Left lung (tissue), 10 donors: ENCODE data around the gene CTIF. TPM values are rescaled to one million over a fixed set of nuclear protein-coding genes. Genes with fewer than 3 reads are reported as not detected.

Source experiments
- ATAC-seq: fragments of 200-7000 bp; cut with Tn5 transposase; one replicate; pipeline ENCODE4 v1.9.1; 2020; ENCODE audit warnings: moderate library complexity
- DNase-seq, 4 donors: peaks; one replicate each; pipeline ENCODE4 v3.0.0-alpha.2; 2013 to 2020
- H3K27ac ChIP-seq, 2 donors: fragments of 200-600 bp; sonication (generic) in 1 of 2; one replicate each; pipeline versions ENCODE4 v1.5.0 to v1.8.0; 2020 to 2021
- H3K27me3 ChIP-seq, 2 donors: fragments of 200-600 bp; sonication (generic) in 1 of 2; one replicate each; pipeline versions ENCODE4 v1.5.0 to v1.8.0; 2020 to 2021
- H3K36me3 ChIP-seq, 2 donors: fragments of 200-600 bp; sonication (generic) in 1 of 2; one replicate each; pipeline versions ENCODE4 v1.5.0 to v1.8.0; 2020 to 2021
- H3K4me1 ChIP-seq, 2 donors: fragments of 200-600 bp; one replicate each; pipeline ENCODE4 v1.8.0; 2021
- H3K4me3 ChIP-seq, 2 donors: fragments of 200-600 bp; sonication (generic) in 1 of 2; one replicate each; pipeline versions ENCODE4 v1.5.0 to v1.8.0; 2020 to 2021; ENCODE audit warnings: mild to moderate bottlenecking in 1 of 2
- H3K9me3 ChIP-seq, 2 donors: fragments of 200-600 bp; sonication (generic) in 1 of 2; one replicate each; pipeline versions ENCODE4 v1.5.0 to v1.8.0; 2020 to 2021
- CTCF ChIP-seq, 2 donors: fragments of 200-600 bp; sonication (generic) in 1 of 2; IDR thresholded peaks; one replicate each; pipeline versions ENCODE4 v1.5.0 to v1.8.0; 2021; ENCODE audit warnings: antibody characterized with exemption in 2 of 2
- intact Hi-C, 2 donors: fragments of 100-400 bp; cut with DNase I; formaldehyde crosslinking; loops; one replicate each; pipeline versions ENCODE4 v1.11.2 to v1.14.2; 2022
- polyA plus RNA-seq, 6 donors: library from polyadenylated mRNA; unstranded; fragments of 120-200 nt; gene quantifications; one replicate each; pipeline ENCODE4 v1.2.1, GENCODE V29; 2013; ENCODE audit not compliant: insufficient read length in 6 of 6
- total RNA-seq, 2 donors: library from RNA; stranded (reverse); fragmentation: NEBNext Ultra II Directional; extraction: Animal tissue kit (Norgen Biotek cat#: 25700); gene quantifications; one replicate each; pipeline ENCODE4 v1.2.1, GENCODE V29; 2021
- donor health status: DM: no; HTN: yes; CAD: no.
- donor health status: DM: no; HTN: no; CAD: no.

The CTIF gene
- total and polyA plus RNA-seq, 8 donors, result 24.9 to 46.1 (median 34.9) TPM

GRCh38 chr18:48623468-48624235 is 84.8 kb downstream of the CTIF start:
- Histone ChIP-seq H3K36me3 (peaks cover 0 to 28% of the 10 kb centered on the region in 2 donors), H3K4me1 (no peaks in the 10 kb centered on the region), H3K4me3 (no peak overlapping the region), H3K9me3 (no peaks in the 10 kb centered on the region), H3K27me3 (no peaks in the 10 kb centered on the region), H3K27ac (no peak overlapping the region)
- intact Hi-C loops, result no loop called here
- no peak for TF ChIP-seq CTCF (IDR thresholded peaks at IDR 0.05)
- ATAC-seq, result peak; percentile 27
- DNase-seq, result no peak

- Histone ChIP-seq H3K27me3 (no peaks in the 10 kb centered on the region), H3K4me3 (no peak overlapping the region), H3K9me3 (no peaks in the 10 kb centered on the region), H3K4me1 (no peaks in the 10 kb centered on the region), H3K36me3 (peaks cover 0 to 24% of the 10 kb centered on the region in 2 donors), H3K27ac (no peak overlapping the region)
- DNase-seq, result no peak
- intact Hi-C loops, result no loop called here
- TF ChIP-seq CTCF (IDR thresholded peaks at IDR 0.05), result no peak
- ATAC-seq, result no peak
These were observed 86.0 kb downstream of the CTIF start for GRCh38 chr18:48624856-48625255.

- no peak overlapping the region for H3K4me3 ChIP-seq
- H3K36me3 ChIP-seq, result peaks cover 0 to 8% of the 10 kb centered on the region in 2 donors
- no peak for DNase-seq
- no peak for ATAC-seq
- H3K27me3 ChIP-seq, result no peaks in the 10 kb centered on the region
- H3K27ac ChIP-seq, result no peak overlapping the region
- no peaks in the 10 kb centered on the region for H3K9me3 ChIP-seq
- no peak for TF ChIP-seq CTCF (IDR thresholded peaks at IDR 0.05)
- intact Hi-C loops, result no loop called here
- no peaks in the 10 kb centered on the region for H3K4me1 ChIP-seq
These were observed 88.4 kb downstream of the CTIF start for GRCh38 chr18:48627216-48627615.

- Histone ChIP-seq H3K9me3 (no peaks in the 10 kb centered on the region), H3K27me3 (no peaks in the 10 kb centered on the region), H3K4me3 (no peak overlapping the region), H3K4me1 (no peaks in the 10 kb centered on the region), H3K36me3 (peaks cover 0 to 16% of the 10 kb centered on the region in 2 donors), H3K27ac (no peak overlapping the region)
- intact Hi-C loops, result no loop called here
- DNase-seq (peak in 1 of 4 donors; percentile 27), ATAC-seq (peak; percentile 47)
- no peak for TF ChIP-seq CTCF (IDR thresholded peaks at IDR 0.05)
These were observed 91.0 kb downstream of the CTIF start for GRCh38 chr18:48629730-48630324.

- Histone ChIP-seq H3K27ac (no peak overlapping the region), H3K36me3 (peaks cover 0 to 16% of the 10 kb centered on the region in 2 donors), H3K4me3 (no peak overlapping the region), H3K27me3 (no peaks in the 10 kb centered on the region), H3K9me3 (no peaks in the 10 kb centered on the region), H3K4me1 (no peaks in the 10 kb centered on the region)
- ATAC-seq (no peak), DNase-seq (no peak)
- intact Hi-C loops, result no loop called here
- no peak for TF ChIP-seq CTCF (IDR thresholded peaks at IDR 0.05)
These were observed 93.0 kb downstream of the CTIF start for GRCh38 chr18:48631851-48632250.
